Erythroblast (primary cell): ENCODE results near the gene CACNA1E.

Source experiments
- GATA1 ChIP-seq: IDR thresholded peaks from 2 replicates; pipeline ENCODE4 v1.6.1; 2011; ENCODE audit warnings: low read depth, mild to moderate bottlenecking, control low read depth, low read length, moderate library complexity
- POLR2A ChIP-seq: IDR thresholded peaks from 2 replicates; pipeline ENCODE4 v1.6.1; 2011; ENCODE audit warnings: mild to moderate bottlenecking, low read length

GRCh38 chr1:181809991-181810545 is 326.8 kb downstream of the CACNA1E start:
- TF ChIP-seq POLR2A (no peak), GATA1 (no peak)
